Activated CD8-positive, alpha-beta memory T cell treated with anti-CD3 and anti-CD28 coated beads for 4 hours (primary cell): Measurements from ENCODE around the gene ATP10A.

Experiments used
- DNase-seq, 2 donors: peaks; one replicate each; pipeline ENCODE4 v3.0.0-alpha.2; 2020; ENCODE audit warnings: low read depth in 2 of 2

The ATP10A gene

DNA sequence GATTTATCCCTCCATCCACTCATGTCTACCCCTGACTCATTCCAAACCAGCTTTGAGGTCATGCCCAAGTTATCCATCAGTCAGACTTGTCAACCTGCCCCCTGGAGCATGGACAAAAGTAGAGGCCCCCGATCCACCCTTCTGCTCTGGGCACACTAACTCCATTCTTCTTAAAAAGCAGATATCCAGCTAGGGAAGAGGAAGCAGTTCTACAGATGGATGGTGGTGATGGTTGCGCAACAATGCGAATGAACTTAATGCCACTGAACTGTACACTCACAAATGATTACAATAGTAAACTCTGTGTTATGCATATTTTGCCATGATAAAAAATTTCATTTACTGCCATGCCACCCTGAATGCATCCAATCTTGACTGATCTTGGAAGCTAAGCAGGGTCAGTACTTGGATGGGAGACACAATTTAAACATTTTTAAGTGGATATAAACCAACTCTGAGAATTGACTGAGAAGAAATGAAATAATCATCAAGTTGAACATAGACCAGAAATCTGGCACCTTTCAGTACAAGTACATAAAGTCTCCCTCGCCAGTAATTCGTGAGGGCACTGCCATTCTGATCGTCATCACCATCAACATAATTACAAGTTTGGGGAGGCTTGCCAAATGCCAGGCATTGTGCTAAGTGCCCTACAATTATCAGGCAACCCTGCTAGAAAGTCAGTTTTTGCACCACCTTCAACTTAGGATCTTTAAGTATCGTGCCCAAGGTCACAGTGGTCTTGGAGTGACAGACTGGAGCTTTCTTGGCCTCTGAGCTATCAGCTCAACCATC is 124.8 kb downstream of the ATP10A start:
- no peak for DNase-seq

DNA sequence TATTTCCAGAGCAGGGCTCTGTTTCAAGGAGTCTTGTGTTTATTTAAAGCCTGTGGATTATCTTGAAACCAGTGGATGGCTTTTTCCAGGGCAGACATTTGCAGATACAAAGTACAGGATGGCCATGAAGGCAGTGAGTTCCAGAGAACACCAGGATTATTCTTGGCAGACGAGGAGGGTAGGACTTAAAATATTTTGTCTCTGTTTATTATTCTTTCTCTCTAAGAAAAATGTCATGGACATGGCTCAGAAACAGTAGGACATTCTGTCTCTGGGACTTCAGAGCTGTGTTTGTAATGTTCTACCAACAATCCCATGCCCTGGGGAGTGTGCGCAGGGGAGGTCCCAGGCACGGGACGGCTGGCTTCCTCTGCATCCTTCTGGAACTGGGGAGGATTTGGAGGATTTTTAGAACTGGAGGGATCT is 125.9 kb downstream of the ATP10A start:
- DNase-seq = no peak

DNA sequence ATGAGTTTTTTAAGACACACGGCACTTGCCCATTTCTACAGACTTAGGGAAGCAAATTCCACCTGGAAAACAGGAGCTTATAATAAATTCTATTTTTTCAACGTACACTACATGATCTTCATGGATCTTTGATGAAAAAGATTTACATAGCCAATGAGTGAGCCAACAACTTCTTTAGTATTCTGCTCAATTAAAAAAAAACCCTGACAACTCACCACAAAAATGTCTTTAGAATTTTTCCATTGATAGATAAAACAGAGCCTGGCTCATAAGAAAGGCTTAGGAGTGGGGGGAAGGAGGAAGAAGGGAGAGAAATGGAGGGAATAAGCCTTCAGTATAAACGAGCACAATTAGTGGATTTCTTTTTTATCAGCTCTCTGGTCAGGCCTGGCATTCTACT is 126.7 kb downstream of the ATP10A start:
- DNase-seq = no peak

DNA sequence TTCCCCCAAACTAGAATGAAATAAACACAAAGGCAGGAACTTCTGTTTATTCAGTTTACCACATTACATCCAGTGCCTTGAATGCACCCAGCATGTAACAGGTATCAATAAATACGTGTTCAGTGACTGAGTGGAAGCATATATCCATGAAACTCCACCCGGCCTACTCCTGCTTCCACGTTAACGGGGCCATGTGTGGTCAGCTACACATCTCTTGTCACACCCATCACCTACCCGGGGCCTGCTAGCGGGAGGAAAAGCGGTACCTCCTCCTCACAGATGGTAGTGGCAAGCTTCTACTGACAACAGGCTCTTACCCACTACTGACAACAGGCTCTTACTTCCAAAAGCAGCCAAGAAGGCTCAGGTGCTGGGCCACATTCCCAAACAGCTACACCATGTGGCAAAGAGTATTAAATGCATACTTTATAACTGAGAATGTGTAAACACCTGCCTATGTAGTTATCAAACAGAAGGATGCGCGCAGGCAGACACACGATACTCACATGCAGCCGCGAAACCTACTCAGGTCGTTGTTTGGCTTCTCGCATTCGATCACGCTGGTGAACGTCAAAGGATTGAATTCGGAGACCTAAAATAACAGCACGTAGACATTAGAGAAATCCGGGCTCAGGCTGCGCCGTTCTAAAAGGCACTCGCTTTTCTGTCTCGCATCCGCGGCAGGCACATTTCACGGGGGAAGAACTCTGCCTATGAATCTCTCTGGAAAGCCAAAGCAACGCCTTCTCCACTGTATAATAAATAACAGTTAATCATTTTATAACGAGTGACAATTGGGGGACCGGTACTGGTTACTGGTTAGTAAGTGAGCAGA is 127.4 kb downstream of the ATP10A start:
- no peak for DNase-seq

DNA sequence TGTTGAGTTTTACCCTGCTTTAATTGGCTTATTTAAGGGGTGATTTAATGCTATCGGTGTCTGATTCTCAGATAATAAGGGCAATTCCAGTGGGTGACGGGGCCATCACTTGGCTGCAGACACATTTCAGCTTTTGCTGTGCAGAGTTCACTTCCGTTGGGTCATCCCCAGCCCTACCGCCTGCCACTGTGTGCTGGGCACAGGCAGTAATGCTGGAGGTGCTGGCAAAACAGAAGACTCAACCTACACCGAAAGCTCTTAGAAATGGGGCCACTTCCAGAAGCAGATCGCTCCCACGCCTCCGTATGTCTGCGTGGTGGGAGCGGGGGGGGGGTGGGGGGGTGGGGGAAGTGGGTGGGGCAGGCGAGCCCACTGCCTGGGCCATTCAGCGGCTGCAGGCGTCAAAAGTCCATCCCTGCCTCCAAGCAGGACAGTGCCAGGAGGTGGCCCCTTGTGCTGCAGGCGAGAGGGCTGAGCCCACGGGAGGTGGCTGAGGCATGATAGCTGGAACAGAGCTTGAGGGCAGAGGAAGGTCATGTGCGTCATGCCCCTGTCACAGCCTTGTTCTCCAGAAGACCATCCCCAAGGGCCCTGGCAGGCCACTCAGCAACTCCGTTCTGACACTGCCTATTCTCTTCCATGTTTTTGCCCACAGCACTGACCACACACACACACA is 128.3 kb downstream of the ATP10A start:
- DNase-seq = no peak

DNA sequence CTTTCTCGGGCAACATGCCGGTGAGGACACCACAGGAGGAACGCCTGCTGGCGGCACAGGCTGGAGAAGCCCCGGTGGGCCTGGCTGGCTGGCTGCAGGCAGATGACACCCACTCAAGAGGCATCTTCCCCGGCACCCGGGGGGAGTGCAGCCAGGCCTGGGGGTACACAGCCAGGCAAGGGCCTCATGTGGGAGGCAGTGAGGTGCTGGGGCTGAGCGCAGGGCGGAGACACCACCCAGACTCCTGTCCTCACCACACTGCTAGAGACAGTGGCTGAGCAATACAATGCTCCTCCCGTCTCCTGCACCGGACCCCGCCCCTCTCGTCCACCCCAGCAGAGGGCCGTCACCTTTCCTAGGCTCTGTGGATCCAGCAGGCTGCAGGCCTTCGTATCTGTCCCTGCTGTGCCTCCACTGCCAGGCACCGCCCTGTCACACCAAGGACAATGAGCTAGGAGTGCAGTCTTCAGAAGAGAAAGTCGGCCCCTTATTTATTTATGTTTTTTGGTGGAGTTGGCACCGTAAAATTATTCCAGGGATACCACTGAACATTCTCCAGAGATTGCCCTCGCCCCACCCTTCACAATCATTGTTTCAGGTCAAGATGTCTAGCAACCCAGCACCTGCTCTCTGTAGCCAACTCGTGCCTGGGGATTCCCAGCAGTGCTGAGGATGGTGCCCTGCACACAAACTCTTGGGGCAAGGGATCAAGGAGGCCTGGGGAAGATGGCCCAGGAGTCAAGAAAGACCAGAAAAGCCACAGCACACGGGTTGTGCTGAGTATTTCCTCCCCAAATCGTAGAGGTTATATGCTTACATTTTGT is 129.1 kb downstream of the ATP10A start:
- DNase-seq = no peak

DNA sequence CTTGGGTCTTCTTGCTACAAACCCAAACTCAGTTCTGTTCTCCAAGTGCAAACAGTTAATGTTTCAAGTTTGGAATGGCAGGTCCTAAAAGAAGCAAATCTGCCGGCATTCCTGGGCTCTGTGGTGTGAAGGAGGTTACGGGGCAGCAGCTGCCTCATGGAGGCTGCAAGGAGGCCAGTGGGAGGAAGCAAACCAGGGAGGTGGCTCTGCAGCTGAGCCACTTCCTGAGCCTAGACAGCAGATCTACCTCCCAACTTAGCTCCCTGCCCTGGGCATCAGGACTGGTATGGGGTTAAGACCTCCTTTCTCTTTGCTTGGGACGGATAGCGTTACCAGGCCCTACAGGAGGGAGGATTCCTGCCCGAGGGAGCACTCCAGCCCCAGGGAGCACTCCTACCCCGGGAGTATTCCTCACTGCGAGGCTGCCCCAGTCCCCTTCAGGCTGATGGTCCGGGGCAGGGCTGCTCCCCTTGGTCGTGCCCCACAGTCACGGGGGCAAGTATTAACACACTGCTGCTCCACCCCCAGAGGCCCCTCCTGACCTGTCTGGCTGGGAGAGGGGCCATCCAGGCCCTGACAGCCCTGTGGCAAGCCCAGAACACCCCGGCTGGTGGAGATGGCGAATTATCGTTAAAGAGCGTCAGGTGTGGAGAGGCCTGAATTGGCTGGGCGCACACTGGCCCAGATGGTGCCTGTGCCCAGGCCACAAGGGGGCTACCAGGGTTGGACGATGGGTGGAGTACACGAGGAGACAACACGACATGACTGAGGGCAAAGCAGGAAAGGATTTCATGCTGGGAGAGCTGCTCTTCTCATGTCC is 129.9 kb downstream of the ATP10A start:
- DNase-seq = no peak

DNA sequence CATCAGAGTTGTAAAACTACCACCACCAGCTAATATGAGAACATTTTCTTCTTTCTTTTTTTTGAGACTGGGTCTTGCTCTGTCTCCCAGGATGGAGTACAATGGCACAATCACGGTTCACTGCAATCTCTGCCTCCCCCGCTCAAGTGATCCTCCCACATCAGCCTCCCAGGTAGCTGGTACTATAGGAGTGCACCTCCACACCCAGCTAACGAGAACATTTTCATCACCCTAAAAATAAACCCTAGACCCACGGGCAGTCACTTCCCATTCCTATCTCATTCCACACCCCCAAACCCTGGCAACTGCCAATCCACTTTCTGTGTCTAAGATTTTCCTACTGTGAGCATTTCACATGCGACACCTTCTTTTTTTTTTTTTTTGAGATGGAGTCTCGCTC is 130.9 kb downstream of the ATP10A start:
- no peak for DNase-seq

DNA sequence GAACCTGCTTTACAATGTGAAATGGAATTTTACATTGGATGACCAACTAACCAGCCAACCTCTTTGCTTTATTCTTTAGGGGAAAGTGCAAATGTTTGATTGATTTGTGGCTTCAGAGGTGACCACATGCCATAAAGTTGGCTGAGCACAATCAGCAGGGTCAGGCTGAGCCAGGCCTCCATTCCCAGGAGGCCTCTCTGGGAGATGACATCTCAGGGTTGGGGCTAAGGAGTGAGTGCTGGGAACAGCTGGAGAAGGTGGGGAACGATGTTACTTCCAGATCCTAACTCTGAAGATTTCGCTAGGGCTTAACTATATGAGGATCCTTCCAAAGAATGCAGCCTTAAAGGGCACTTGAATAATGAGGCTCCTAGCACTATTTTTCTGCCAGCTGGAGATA is 131.7 kb downstream of the ATP10A start:
- DNase-seq = no peak

DNA sequence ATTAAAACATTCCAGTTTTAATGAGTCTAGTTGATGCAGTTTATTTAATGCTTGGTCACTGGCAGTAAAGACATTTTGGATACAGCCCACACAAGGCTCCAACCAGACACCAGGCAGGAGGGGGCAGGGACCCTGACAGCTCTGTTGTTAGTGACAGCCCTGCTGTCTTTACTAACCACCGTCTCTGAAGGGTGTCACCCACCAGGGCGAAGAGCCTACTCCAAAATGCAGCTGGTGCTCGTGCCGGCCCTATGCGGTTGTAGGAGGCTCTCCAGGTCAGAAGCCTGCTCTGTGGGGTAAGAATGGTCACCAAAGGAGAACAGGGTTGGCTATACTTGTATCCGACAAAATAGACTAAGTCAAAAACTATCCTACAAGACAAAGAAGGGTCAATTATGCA is 132.2 kb downstream of the ATP10A start:
- DNase-seq = no peak

DNA sequence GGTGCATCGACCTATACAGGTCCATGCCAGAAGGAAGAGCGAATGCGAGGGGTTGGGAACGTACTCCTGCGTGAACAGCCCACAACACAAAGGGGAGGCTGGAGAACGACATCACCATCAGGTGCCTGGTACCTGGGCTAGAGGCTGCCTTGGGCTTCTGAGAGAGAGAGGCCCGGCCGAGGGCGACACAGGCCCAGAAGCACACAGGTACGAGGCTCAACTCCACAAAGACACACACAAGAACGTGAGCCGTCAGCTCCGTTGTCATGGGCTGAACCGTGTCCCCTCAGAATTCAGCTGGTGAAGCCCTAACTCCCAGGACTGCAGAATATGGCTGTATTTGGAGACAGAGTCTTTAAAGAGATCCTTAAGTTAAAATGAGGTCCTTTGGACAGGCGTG is 134.3 kb downstream of the ATP10A start:
- DNase-seq = no peak

DNA sequence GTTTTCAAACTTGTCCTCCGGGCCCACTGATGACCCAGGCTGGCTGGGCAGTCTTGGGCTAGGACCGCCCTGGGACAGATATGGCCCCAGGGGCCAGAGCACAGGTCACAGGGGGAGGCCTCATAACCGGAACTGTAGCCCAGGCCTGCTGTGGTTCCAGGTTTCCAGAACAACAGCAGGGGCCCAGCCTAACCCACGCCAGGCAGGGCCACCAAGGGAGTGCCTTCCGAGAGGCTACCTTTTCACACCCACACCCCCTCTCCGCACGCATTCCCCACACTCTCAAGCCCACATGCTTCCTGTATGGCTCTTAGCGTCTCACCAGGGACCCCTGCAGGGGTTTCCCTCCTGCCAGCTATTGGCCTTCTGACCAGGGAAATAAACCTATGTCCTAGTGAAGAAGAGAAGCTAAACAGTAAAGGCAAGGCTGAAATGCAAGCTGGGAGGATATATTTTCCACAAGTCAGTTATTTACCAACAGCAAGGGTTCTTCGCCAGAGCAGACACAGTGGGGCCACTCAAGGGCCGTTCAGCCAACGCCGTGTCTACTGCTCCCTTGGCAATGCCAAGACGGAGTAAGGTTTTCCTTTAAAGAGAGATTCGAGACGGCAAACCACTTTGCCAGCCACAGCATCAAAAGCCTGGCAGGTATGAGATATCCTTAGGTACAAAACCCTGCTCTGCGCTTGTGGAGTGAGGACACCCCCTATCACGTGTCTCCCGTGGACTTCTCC is 135.1 kb downstream of the ATP10A start:
- no peak for DNase-seq

DNA sequence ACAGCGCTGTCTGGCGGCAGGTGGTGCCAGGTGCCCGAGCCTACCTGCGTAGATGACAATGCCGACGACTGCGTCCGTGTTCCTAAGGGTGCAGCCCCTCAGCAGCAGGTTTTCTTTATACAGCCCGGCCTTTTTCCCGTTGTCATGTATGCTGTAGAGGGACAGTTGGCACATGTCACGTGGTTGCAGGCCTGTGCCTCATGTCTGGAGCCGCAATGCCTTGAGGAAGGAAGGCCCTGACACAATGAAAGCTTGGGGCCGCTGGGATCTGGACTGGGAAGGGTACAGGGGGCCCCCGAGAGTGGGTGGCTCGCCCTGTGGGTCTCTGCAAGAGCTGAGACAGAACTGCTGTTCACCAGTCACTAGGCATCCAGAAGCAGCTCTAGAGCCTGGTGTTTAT is 136.0 kb downstream of the ATP10A start:
- DNase-seq = no peak

DNA sequence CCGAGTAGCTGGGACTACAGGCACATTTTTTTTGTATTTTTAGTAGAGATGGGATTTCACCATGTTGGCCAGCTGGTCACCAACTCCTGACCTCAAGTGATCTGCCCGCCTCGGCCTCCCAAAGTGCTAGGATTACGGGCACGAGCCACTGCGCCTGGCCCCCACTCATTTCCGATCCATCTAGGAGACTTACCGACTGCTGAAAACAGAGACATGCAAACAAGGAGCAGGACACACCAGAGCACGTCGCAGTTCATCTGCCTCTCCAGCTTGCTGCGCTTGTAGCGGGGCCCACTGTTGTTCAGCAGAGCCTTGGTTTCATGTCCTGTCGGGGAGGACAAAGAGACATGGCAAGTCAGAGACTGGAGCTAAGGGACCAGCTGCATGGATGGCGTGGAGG is 137.4 kb downstream of the ATP10A start:
- no peak for DNase-seq

DNA sequence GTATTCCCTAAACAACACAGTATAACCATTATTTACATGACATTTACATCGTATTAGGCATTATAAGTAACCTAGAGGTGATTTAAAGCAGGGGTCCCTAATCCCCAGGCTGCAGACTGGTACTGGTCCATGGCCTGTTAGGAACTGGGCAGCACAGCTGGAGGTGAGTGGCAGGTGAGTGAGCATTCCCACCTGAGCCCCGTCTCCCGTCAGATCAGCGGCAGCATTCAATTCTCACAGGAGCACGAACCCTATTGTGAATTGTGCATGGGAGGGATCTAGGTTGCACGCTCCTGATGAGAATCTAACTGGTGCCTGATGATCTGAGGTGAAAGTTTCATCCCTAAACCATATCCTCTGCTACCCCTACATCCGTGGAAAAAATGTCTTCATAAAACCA is 138.2 kb downstream of the ATP10A start:
- no peak for DNase-seq

DNA sequence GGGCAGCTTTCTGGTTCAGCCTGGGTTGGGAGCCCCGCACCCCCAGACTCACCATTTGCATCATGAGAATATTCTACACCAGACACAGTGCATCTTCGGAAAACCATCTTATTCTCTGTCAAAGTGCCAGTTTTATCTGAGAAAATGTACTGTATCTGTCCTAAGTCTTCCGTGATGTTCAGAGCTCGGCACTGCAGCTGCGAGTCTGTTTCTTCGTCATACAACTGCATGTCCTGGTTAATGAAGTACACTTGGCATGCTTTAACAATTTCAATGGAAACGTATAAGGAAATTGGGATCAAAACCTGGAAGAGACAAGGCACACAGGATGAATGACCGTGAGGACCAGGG is 141.5 kb downstream of the ATP10A start:
- DNase-seq = no peak

DNA sequence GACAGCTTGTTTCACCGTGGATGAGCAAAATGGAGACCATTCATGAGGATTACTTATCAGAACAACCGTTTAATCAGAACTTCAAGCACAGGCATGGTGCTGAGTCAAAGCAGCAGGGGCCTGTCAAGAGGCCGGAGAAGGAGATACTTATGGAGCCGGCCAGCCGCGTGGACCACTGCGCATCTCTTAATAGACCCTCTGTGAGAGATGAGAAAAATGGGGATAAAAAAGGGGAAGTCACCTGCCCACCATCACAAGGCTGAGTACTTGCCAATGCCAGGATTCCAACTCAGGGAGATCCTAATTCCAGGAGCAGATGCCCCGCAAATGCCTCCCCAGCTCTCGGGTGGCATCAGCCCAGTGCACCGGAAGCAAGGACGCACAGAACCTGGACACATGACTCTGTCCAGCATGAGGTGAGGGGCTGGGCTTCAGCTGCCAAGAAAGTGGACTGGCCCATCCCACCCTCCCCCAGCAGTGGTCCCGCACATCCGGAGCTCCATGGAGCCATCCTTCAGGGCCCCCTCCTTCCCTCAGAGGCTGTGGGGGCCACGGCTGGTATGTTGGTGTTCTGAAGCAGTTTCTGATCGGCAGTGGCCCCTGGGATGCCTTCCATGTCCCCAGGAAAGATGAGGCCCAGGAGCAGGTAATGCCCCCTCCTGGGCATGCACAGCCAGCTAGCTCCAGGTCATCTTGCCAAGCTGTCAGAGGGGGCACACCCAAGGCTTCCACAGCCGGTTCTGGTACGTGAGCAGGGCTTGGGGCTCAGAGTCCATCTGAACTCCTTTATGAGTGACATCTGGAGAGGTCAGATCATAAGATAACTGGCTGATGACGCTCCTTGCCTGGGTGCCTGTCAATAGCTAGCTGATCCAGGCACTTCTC is 143.8 kb downstream of the ATP10A start:
- DNase-seq = no peak

DNA sequence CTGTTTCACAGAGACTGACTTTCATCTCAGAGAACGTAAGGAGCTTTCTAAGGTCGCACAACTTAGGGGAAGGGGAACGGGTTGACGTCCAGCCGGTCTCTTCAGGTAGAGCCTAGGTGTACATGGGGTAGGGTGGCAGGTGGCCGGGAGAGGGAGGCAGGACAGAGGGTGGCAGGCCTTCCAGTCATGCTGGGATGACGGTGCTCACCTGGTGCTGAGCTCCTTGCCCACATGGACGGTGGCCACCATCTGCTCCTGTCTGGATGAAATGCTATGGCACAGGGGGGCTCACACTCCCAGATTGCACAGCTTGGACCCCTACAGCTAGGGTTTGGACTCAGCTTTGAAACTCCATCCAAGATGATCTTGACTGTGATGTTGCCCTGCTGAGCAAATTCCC is 144.5 kb downstream of the ATP10A start:
- DNase-seq = no peak

DNA sequence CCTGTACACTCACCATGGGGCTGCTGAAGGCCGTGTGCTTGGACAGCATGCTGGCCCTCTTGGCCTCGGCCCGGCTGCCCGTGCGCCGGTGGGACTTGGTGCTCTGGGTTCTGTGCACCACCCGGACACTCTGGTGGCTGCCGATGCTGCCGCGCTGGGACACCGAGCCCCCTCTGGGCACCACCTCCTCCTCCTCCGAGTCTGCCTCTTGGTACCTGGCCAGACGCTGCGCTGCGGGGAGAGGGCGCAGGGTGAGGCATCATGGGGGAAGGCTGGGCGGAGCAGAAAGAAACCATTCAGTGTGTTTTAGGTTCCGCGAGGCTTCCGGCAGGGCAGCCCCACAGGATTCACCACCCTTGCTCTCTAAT is 145.0 kb downstream of the ATP10A start:
- no peak for DNase-seq
